Suprapubic skin (tissue), 4 donors: ENCODE measurements around the gene BRIP1.
"Not testable (repeated sequence)": the region's sequence is repeated elsewhere in the genome, so short reads cannot be mapped to it uniquely, and the experiment has no call there.

Source experiments
- POLR2A ChIP-seq, 2 donors: fragments of 450-650 bp; IDR thresholded peaks; one replicate each; pipeline ENCODE4 v1.6.1; 2017; ENCODE audit warnings: antibody characterized with exemption in 2 of 2, mild to moderate bottlenecking in 2 of 2, moderate library complexity in 2 of 2
- POLR2AphosphoS5 ChIP-seq, 3 donors: sonication (generic); formaldehyde crosslinking; IDR thresholded peaks; one replicate each; pipeline ENCODE4 v1.6.1; 2017; ENCODE audit warnings: antibody characterized with exemption in 3 of 3
- TF ChIP-seq, protein P1 (sequence below), 2 donors: fragments of 200-600 bp in 1 of 2; fragments of 450-650 bp in 1 of 2; sonication (generic) in 1 of 2; IDR thresholded peaks; one replicate each; pipeline ENCODE4 v1.5.1; 2016 to 2019; ENCODE audit warnings: antibody characterized with exemption in 2 of 2, mild to moderate bottlenecking in 1 of 2, moderate library complexity in 1 of 2

DNA sequence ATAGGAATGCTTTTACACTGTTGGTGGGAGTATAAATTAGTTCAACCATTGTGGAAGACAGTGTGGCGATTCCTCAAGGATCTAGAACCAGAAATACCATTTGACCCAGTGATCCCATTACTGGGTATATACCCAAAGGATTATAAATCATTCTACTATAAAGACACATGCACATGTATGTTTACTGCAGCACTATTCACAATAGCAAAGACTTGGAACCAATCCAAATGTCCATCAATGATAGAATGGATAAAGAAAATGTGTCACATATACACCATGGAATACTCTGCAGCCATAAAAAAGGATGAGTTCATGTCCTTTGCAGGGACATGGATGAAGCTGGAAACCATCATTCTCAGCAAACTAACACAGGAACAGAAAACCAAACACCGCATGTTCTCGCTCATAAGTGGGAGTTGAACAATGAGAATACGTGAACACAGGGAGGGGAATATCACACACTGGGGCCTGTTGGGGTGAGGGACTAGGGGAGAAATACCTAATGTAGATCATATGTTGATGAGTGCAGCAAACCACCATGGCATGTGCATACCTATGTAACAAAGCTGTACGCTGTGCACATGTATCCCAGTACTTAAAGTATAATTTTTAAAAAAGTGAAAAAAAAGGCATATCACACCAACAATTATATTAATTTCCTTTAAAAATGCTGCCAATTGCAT, 196.8 kb downstream of the BRIP1 start:
- TF ChIP-seq, protein P1, sequence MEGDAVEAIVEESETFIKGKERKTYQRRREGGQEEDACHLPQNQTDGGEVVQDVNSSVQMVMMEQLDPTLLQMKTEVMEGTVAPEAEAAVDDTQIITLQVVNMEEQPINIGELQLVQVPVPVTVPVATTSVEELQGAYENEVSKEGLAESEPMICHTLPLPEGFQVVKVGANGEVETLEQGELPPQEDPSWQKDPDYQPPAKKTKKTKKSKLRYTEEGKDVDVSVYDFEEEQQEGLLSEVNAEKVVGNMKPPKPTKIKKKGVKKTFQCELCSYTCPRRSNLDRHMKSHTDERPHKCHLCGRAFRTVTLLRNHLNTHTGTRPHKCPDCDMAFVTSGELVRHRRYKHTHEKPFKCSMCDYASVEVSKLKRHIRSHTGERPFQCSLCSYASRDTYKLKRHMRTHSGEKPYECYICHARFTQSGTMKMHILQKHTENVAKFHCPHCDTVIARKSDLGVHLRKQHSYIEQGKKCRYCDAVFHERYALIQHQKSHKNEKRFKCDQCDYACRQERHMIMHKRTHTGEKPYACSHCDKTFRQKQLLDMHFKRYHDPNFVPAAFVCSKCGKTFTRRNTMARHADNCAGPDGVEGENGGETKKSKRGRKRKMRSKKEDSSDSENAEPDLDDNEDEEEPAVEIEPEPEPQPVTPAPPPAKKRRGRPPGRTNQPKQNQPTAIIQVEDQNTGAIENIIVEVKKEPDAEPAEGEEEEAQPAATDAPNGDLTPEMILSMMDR (IDR thresholded peaks at IDR 0.05) = not testable (repeated sequence)
- TF ChIP-seq POLR2A, POLR2AphosphoS5 (IDR thresholded peaks at IDR 0.05): not testable (repeated sequence)
